ENCODE measurements around the gene OVOL1. TPM values are rescaled to one million over a fixed set of nuclear protein-coding genes. Genes with fewer than 3 reads are reported as not detected.

Gene OVOL1
- total and polyA plus RNA-seq, 10 donors, result 0.03 to 0.47 (median 0.10) TPM; not detected in 6

DNA sequence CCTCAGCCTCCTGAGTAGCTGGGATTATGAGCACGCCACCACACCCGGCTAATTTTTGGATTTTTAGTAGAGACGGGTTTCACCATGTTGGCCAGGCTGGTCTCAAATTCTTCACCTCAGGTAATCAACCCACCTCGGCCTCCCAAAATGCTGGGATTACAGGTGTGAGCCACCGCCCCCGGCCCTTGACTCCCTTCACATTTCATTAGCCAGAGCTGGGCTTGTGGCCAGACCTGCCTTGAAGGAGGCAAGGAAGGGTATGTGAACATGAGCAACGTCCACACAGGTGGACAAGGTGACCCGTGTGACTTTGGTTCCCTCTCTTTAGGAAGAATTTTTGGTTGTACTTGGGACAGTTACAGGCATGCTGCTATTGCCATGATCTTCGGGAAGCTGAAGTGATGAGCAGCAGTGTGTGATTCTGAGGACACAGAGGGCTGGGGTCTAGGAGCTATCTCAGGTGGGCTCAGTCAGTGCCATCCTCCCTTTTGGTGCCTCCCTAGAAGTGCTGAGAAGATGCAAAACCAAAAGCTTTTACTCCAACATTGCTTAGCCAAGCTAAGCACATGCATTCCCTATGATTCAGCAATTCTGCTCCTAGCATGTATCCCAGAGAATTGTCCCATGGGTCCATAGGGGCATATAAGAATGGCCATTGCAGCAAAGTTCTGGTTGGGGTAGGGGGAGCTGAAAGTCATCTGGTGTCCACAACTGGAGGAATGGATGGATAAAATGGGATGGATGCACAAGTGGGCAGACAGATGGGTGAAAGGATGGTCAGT, 12.1 kb upstream of the OVOL1 start:
- no peaks in the 10 kb centered on the region for H3K27me3 ChIP-seq (replicated peaks in 1 of 7)
- H3K4me1 ChIP-seq, result peaks cover 8 to 81% (median 45%) of the 10 kb centered on the region in 6 donors
- WGBS, 5 donors, result 79 to 94% (median 91%) methylated on average over 9 of the region's 9 CpGs
- H3K27ac ChIP-seq, result peak overlapping the region in 7 of 8 donors; percentile 68 to 97 (median 91)
- peaks cover 0 to 35% (median 22%) of the 10 kb centered on the region in 6 donors for H3K36me3 ChIP-seq
- H3K9me3 ChIP-seq, result no peaks in the 10 kb centered on the region
- H3K4me3 ChIP-seq, result peak overlapping the region in 1 of 8 donors; percentile 97
- TF ChIP-seq POLR2A (IDR thresholded peaks at IDR 0.05) (no peak), POLR2AphosphoS5 (IDR thresholded peaks at IDR 0.05) (peak in 1 of 3 donors; percentile 11)
- TF ChIP-seq, protein P1, sequence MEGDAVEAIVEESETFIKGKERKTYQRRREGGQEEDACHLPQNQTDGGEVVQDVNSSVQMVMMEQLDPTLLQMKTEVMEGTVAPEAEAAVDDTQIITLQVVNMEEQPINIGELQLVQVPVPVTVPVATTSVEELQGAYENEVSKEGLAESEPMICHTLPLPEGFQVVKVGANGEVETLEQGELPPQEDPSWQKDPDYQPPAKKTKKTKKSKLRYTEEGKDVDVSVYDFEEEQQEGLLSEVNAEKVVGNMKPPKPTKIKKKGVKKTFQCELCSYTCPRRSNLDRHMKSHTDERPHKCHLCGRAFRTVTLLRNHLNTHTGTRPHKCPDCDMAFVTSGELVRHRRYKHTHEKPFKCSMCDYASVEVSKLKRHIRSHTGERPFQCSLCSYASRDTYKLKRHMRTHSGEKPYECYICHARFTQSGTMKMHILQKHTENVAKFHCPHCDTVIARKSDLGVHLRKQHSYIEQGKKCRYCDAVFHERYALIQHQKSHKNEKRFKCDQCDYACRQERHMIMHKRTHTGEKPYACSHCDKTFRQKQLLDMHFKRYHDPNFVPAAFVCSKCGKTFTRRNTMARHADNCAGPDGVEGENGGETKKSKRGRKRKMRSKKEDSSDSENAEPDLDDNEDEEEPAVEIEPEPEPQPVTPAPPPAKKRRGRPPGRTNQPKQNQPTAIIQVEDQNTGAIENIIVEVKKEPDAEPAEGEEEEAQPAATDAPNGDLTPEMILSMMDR (IDR thresholded peaks at IDR 0.05 in 8 of 11, conservative IDR thresholded peaks at IDR 0.05 in 3 of 11), result no peak
- peak; percentile 69 for DNase-seq
- intact Hi-C loops (cut with DNase I; ENCODE audit: low total_unique reads), result loop anchor here (5.0 to 10.0 kb wide), 2 partner anchors 43 to 50 kb away; partner anchors contain the start of gene RNASEH2C

DNA sequence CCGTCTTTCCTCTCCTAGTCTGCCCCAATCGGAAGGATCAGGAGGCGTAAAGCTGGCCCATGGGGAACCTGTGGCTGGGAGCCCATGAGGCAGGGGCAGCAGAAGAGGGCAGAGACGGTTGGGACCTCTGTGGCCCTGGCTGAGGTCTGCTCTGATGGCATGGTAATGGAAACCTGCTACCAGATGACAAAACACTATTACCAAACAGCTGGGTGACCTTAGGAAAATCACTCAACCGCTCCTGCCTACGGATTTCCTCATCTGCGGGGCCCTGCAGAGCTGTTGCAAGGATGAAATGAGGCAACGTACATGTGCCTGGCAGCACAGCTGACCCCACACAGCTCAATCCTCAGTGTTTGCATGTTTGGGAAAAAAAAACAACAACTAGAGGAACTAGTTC, 10.7 kb upstream of the OVOL1 start:
- intact Hi-C loops (cut with DNase I; ENCODE audit: low total_unique reads), result loop anchor here (10.0 kb wide), 1 partner anchor 51 kb away; the partner anchor contains the start of gene RNASEH2C
- 40 to 76% (median 65%) methylated on average over 8 of the region's 8 CpGs for WGBS, 5 donors
- no peaks in the 10 kb centered on the region for H3K9me3 ChIP-seq
- peaks cover 0 to 35% (median 22%) of the 10 kb centered on the region in 6 donors for H3K36me3 ChIP-seq
- peak overlapping the region in 7 of 8 donors; percentile 68 to 97 (median 91) for H3K27ac ChIP-seq
- TF ChIP-seq, protein P1 (IDR thresholded peaks at IDR 0.05 in 8 of 11, conservative IDR thresholded peaks at IDR 0.05 in 3 of 11), result no peak
- TF ChIP-seq POLR2AphosphoS5 (IDR thresholded peaks at IDR 0.05) (peak; percentile 26 to 79 (median 45)), POLR2A (IDR thresholded peaks at IDR 0.05) (no peak)
- peak; percentile 82 for DNase-seq
- peaks cover 9 to 78% (median 44%) of the 10 kb centered on the region in 6 donors for H3K4me1 ChIP-seq
- H3K27me3 ChIP-seq (replicated peaks in 1 of 7), result no peaks in the 10 kb centered on the region
- H3K4me3 ChIP-seq, result peak overlapping the region in 2 of 8 donors; percentile 7 to 97

DNA sequence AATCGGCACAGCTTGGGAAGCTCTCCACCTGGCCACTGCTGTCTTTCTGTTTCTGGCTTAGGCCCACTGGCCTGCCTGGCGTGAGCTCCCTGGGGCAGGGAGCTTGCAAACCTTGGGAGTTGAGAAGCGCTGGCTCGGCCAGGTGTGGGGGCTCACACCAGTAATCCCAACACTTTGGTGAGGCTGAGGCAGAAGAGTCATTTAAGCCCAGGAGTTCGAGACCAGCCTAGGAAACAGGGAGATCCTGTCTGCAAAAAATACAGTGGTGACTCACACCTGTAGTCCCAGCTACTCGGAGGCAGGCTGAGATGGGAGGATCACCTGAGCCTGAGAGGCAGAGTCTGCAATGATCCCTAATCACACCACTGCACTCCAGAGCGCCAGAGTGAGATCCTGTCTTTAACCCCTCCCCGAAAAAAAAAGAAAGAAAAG, 10.1 kb upstream of the OVOL1 start:
- Histone ChIP-seq H3K27ac (peak overlapping the region in 7 of 8 donors; percentile 68 to 97 (median 91)), H3K4me3 (peak overlapping the region in 2 of 8 donors; percentile 8 to 97)
- intact Hi-C loops (cut with DNase I; ENCODE audit: low total_unique reads), result loop anchor here (10.0 kb wide), 1 partner anchor 52 kb away; the partner anchor contains the start of gene RNASEH2C

More for the DNA sequence above, 10.1 kb upstream of the OVOL1 start:
- H3K27me3 ChIP-seq (replicated peaks in 1 of 7), result no peaks in the 10 kb centered on the region
- H3K9me3 ChIP-seq, result no peaks in the 10 kb centered on the region
- TF ChIP-seq, protein P1 (IDR thresholded peaks at IDR 0.05 in 8 of 11, conservative IDR thresholded peaks at IDR 0.05 in 3 of 11), result peak in 1 of 11 experiments; percentile 7
- TF ChIP-seq POLR2AphosphoS5 (IDR thresholded peaks at IDR 0.05), result no peak
- no peak for TF ChIP-seq POLR2A (IDR thresholded peaks at IDR 0.05)
- H3K4me1 ChIP-seq, result peaks cover 9 to 83% (median 49%) of the 10 kb centered on the region in 6 donors
- WGBS, 5 donors, result 76 to 92% (median 84%) methylated on average over 8 of the region's 8 CpGs
- peaks cover 0 to 35% (median 22%) of the 10 kb centered on the region in 6 donors for H3K36me3 ChIP-seq
- peak; percentile 75 for DNase-seq
